GM12878 (cell line): Measurements from ENCODE around the gene SH3D19. TPM values are rescaled to one million over a fixed set of nuclear protein-coding genes. Genes with fewer than 3 reads are reported as not detected.

ENCODE experiments used
- ATAC-seq: fragments of 200-7000 bp; cut with Tn5 transposase; 3 replicates; pipeline ENCODE4 v1.9.1; 2020; ENCODE audit warnings: mild to moderate bottlenecking, moderate library complexity
- BruUV-seq: library from RNA; stranded (reverse); fragments of 400-500 nt; replicated peaks from 2 replicates; lab custom pipeline; 2021; lab: Mats Ljungman, UMichigan
- CTCF ChIA-PET: fragments of 300-600 bp; sonication (Branson Sonifier 250); formaldehyde crosslinking; extraction: SDS; loops from one replicate; lab custom pipeline; 2021; ENCODE audit warnings: inconsistent platforms; lab: Yijun Ruan, JAX
- POLR2A ChIA-PET: fragments of 350-600 bp; formaldehyde crosslinking; extraction: SDS; loops from one replicate; lab custom pipeline; 2021; ENCODE audit warnings: inconsistent platforms; lab: Charles Lee
- RAD21 ChIA-PET: fragments of 300-600 bp; sonication (Branson Sonifier 250); formaldehyde crosslinking; loops from one replicate; lab custom pipeline; 2023; ENCODE audit warnings: antibody characterized with exemption; ENCODE audit not compliant: unreplicated experiment; lab: Charles Lee
- SMC1A ChIA-PET: fragments of 300-600 bp; sonication (Branson Sonifier 250); formaldehyde crosslinking; loops from one replicate; lab custom pipeline; 2023; ENCODE audit not compliant: unreplicated experiment, uncharacterized antibody; lab: Charles Lee
- DNase-seq: peaks from one replicate; pipeline ENCODE4 v3.0.0-alpha.2; 2011; ENCODE audit warnings: low read depth, low spot score
- FAIRE-seq: peaks from 3 replicates; lab custom pipeline; 2011; peaks lifted over from hg19 to GRCh38; lab: Jason Lieb, UNC
- H2AFZ ChIP-seq: 2 replicates; pipeline ENCODE4 v1.6.0; 2011; ENCODE audit warnings: low read depth, low read length, control low read depth; ENCODE audit not compliant: control insufficient read depth
- H3K27ac ChIP-seq: 2 replicates; pipeline ENCODE4 v1.5.1; 2011; ENCODE audit warnings: control low read depth; ENCODE audit not compliant: control insufficient read depth, insufficient read depth
- H3K27me3 ChIP-seq, 2 experiments: replicated peaks in 1 of 2; 2 replicates each; pipeline versions ENCODE4 v1.6.0 to v1.6.1; 2011; ENCODE audit warnings: low read length in 1 of 2; ENCODE audit not compliant: control insufficient read depth in 2 of 2, insufficient read depth in 2 of 2
- H3K36me3 ChIP-seq, 2 experiments: 2 replicates each; pipeline ENCODE4 v1.5.1; 2011; ENCODE audit warnings: low read length in 1 of 2; ENCODE audit not compliant: control insufficient read depth in 2 of 2, insufficient read depth in 2 of 2
- H3K4me1 ChIP-seq: 2 replicates; pipeline ENCODE4 v1.6.1; 2011; ENCODE audit warnings: mild to moderate bottlenecking, low read length, moderate library complexity, mixed read lengths; ENCODE audit not compliant: control insufficient read depth, insufficient read depth
- H3K4me2 ChIP-seq: 2 replicates; pipeline ENCODE4 v1.6.0; 2011; ENCODE audit warnings: control low read depth; ENCODE audit not compliant: control insufficient read depth, insufficient read depth
- H3K4me3 ChIP-seq: fragments of 200-600 bp; sonication (generic); 2 replicates; pipeline ENCODE4 v1.5.1; 2016
- H3K79me2 ChIP-seq: 2 replicates; pipeline ENCODE4 v1.6.0; 2011; ENCODE audit warnings: low read length; ENCODE audit not compliant: control insufficient read depth, insufficient read depth
- H3K9ac ChIP-seq: 2 replicates; pipeline ENCODE4 v1.8.0; 2011; ENCODE audit warnings: low read length, control low read depth, mixed read lengths; ENCODE audit not compliant: control insufficient read depth, insufficient read depth
- H3K9me3 ChIP-seq: replicated peaks from 3 replicates; pipeline ENCODE4 v1.5.1; 2011; ENCODE audit warnings: mild to moderate bottlenecking, low read length; ENCODE audit not compliant: control insufficient read depth, insufficient read depth
- H4K20me1 ChIP-seq: 2 replicates; pipeline ENCODE4 v1.6.0; 2011; ENCODE audit not compliant: control insufficient read depth, insufficient read depth
- BACH1 ChIP-seq: fragments of 450-650 bp; IDR thresholded peaks from 2 replicates; pipeline ENCODE4 v1.6.1; 2017; ENCODE audit warnings: mild to moderate bottlenecking, borderline replicate concordance
- BHLHE40 ChIP-seq, 2 experiments: fragments of 450-650 bp in 1 of 2; IDR thresholded peaks; 2 replicates each; pipeline ENCODE4 v1.6.1; 2011 to 2017; ENCODE audit warnings: low read depth in 2 of 2, borderline replicate concordance in 1 of 2, improper control_type of control experiment in 1 of 2, low read length in 1 of 2, mild to moderate bottlenecking in 1 of 2
- CHD4 ChIP-seq: fragments of 200-600 bp; sonication (generic); IDR thresholded peaks from 2 replicates; pipeline ENCODE4 v1.6.1; 2016; ENCODE audit warnings: mild to moderate bottlenecking
- CUX1 ChIP-seq: IDR thresholded peaks from 2 replicates; pipeline ENCODE4 v1.6.1; 2012; ENCODE audit warnings: improper control_type of control experiment, low read depth, low read length; ENCODE audit not compliant: insufficient replicate concordance
- HDGF ChIP-seq: fragments of 450-650 bp; IDR thresholded peaks from 2 replicates; pipeline ENCODE4 v1.6.1; 2016; ENCODE audit warnings: antibody characterized with exemption
- KLF5 ChIP-seq: fragments of 450-650 bp; IDR thresholded peaks from 2 replicates; pipeline ENCODE4 v1.6.1; 2014; ENCODE audit warnings: mild to moderate bottlenecking; ENCODE audit not compliant: partially characterized antibody
- RELA ChIP-seq: fragments of 450-650 bp; IDR thresholded peaks from 2 replicates; pipeline ENCODE4 v1.8.0; 2014; ENCODE audit warnings: borderline replicate concordance; ENCODE audit not compliant: partially characterized antibody
- SIX5 ChIP-seq: IDR thresholded peaks from 2 replicates; pipeline ENCODE4 v1.6.1; 2011; ENCODE audit warnings: mild to moderate bottlenecking, low read depth, low read length, moderate library complexity; ENCODE audit not compliant: severe bottlenecking
- SMAD5 ChIP-seq: IDR thresholded peaks from 2 replicates; pipeline ENCODE4 v1.6.1; 2016; ENCODE audit warnings: antibody characterized with exemption, low read depth
- YY1 ChIP-seq: IDR thresholded peaks from 2 replicates; pipeline ENCODE4 v1.6.1; 2011; ENCODE audit warnings: low read depth, mild to moderate bottlenecking, low read length
- ZBED1 ChIP-seq: IDR thresholded peaks from 2 replicates; pipeline ENCODE4 v1.6.1; 2016; ENCODE audit warnings: borderline replicate concordance
- WGBS: methylation state at CpG from one replicate; pipeline ENCODE4 v1.1.6; 2016; ENCODE audit warnings: low lambda C conversion rate; ENCODE audit not compliant: insufficient replicate concordance, insufficient coverage; ENCODE audit errors: missing lambda C conversion rate; 5-methylcytosine and 5-hydroxymethylcytosine counted together
- in situ Hi-C: fragments of 300-500 bp; cut with MboI; formaldehyde crosslinking; loops from 9 replicates; pipeline ENCODE4 v1.14.3; 2018; ENCODE audit warnings: mixed read lengths
- intact Hi-C: fragments of 100-400 bp; cut with micrococcal nuclease; formaldehyde crosslinking; loops from one replicate; pipeline ENCODE4 v1.14.2; 2022; ENCODE audit not compliant: unreplicated experiment
- polyA plus RNA-seq, 11 experiments: library from polyadenylated mRNA; depleted of rRNA in 4 of 11; unstranded in 6 of 11; stranded (reverse) in 5 of 11; fragments of >200 nt; fragmentation: Nextera tagmentation in 4 of 11; fragmentation: Illumina TruSeq in 1 of 11; extraction: Ambion mirVana in 4 of 11; extraction: Trizol in 1 of 11; gene quantifications; 1 replicate in 1 of 11; 2 replicates in 10 of 11; pipeline versions ENCODE4 v1.2.1 to v1.2.3, GENCODE V29; 2011 to 2016; ENCODE audit warnings: inconsistent platforms in 2 of 11, missing spikeins in 2 of 11, low read depth in 1 of 11
- total RNA-seq, 4 experiments: library from RNA; depleted of rRNA in 3 of 4; stranded (reverse); fragments of >200 nt in 3 of 4; fragmentation: Illumina TruSeq in 1 of 4; extraction: Trizol in 1 of 4; gene quantifications; 2 replicates each; pipeline versions ENCODE4 v1.2.1 to v1.2.3, GENCODE V29; 2013 to 2021
- TF ChIP-seq, protein P1 (sequence below): IDR thresholded peaks from 2 replicates; pipeline ENCODE4 v1.6.1; 2012; ENCODE audit warnings: low read length, inconsistent platforms

The SH3D19 gene
- total and polyA plus RNA-seq, 10 of the 15 experiments (the other 5 are each of a cell fraction or from before 2014, with no cell fraction given), result 0.03 to 6.9 (median 0.33) TPM; not detected in 3

- no peak for DNase-seq
- Histone ChIP-seq H3K4me2 (no peak overlapping the region), H3K4me1 (no peaks in the 10 kb centered on the region), H2AFZ (no peak overlapping the region), H3K79me2 (no peaks in the 10 kb centered on the region), H3K4me3 (no peak overlapping the region), H4K20me1 (no peaks in the 10 kb centered on the region), H3K9ac (no peak overlapping the region), H3K36me3 (no peaks in the 10 kb centered on the region), H3K9me3 (no peaks in the 10 kb centered on the region; the same call in 2 of the 3 replicates), H3K27me3 (no peaks in the 10 kb centered on the region), H3K27ac (no peak overlapping the region)
- TF ChIP-seq BHLHE40 (IDR thresholded peaks at IDR 0.05; ENCODE audit: borderline replicate concordance in 1 of 2, low read depth in 2 of 2, low read length in 1 of 2) (no peak), SIX5 (no peak), YY1 (no peak), CUX1 (no peak), RELA (no peak), KLF5 (no peak), CHD4 (no peak), BACH1 (no peak), HDGF (no peak), SMAD5 (no peak), ZBED1 (no peak)
- TF ChIP-seq, protein P1, sequence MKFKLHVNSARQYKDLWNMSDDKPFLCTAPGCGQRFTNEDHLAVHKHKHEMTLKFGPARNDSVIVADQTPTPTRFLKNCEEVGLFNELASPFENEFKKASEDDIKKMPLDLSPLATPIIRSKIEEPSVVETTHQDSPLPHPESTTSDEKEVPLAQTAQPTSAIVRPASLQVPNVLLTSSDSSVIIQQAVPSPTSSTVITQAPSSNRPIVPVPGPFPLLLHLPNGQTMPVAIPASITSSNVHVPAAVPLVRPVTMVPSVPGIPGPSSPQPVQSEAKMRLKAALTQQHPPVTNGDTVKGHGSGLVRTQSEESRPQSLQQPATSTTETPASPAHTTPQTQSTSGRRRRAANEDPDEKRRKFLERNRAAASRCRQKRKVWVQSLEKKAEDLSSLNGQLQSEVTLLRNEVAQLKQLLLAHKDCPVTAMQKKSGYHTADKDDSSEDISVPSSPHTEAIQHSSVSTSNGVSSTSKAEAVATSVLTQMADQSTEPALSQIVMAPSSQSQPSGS, result no peak
- in situ Hi-C loops (no loop called here), intact Hi-C loops (no loop called here)
- BruUV-seq, result no TSS peak
- POLR2A ChIA-PET, result no interaction called here
- CTCF ChIA-PET, result no interaction called here
- SMC1A ChIA-PET, result no interaction called here
- no peak for ATAC-seq
- FAIRE-seq, result no peak
- RAD21 ChIA-PET, result interaction anchor here (0.8 kb wide), 1 partner anchor 251 kb away, joined by 3 read pairs; no protein-coding TSS in a partner anchor
- WGBS, result 100% methylated on average over 3 of the region's 3 CpGs
These were observed 32.9 kb upstream of the SH3D19 start for GRCh38 chr4:151358266-151358665.
